PFSK-1 (cell line): ENCODE data around the gene C2orf80.

Source experiments
- FOXP2 ChIP-seq: optimal IDR thresholded peaks from 2 replicates; pipeline ENCODE3; 2011; ENCODE audit warnings: borderline replicate concordance, control low read depth, inconsistent platforms; ENCODE audit not compliant: insufficient read depth; ENCODE audit errors: extremely low read length, extremely low read depth
- POLR2AphosphoS5 ChIP-seq: IDR thresholded peaks from 2 replicates; pipeline ENCODE4 v1.6.1; 2012; ENCODE audit warnings: low read depth, mild to moderate bottlenecking, control low read depth, low read length, moderate library complexity
- REST ChIP-seq, 2 experiments: IDR thresholded peaks; 2 replicates each; pipeline versions ENCODE4 v1.6.1 to v1.8.0; 2011 to 2012; ENCODE audit warnings: low read depth in 2 of 2, low read length in 2 of 2, control low read depth in 1 of 2, inconsistent platforms in 1 of 2, mild to moderate bottlenecking in 1 of 2, moderate library complexity in 1 of 2; ENCODE audit not compliant: insufficient read depth in 1 of 2
- SIN3A ChIP-seq: IDR thresholded peaks from 2 replicates; pipeline ENCODE4 v1.6.1; 2012; ENCODE audit warnings: mild to moderate bottlenecking, low read length, moderate library complexity, borderline replicate concordance; ENCODE audit not compliant: insufficient read depth
- TAF1 ChIP-seq: IDR thresholded peaks from 2 replicates; pipeline ENCODE4 v1.6.1; 2012; ENCODE audit warnings: low read length, control low read depth, borderline replicate concordance; ENCODE audit not compliant: insufficient read depth

C2orf80 gene

GRCh38 chr2:208182835-208183234, 7.0 kb downstream of the C2orf80 start:
- TF ChIP-seq REST (IDR thresholded peaks at IDR 0.05; ENCODE audit: insufficient read depth in 1 of 2, low read depth in 2 of 2, low read length in 2 of 2) (no peak), FOXP2 (no peak)

- TF ChIP-seq REST (IDR thresholded peaks at IDR 0.05; ENCODE audit: insufficient read depth in 1 of 2, low read depth in 2 of 2, low read length in 2 of 2) (no peak), FOXP2 (no peak), SIN3A (no peak), TAF1 (no peak), POLR2AphosphoS5 (no peak)
These were observed 10.7 kb downstream of the C2orf80 start for GRCh38 chr2:208179028-208179609.

- TF ChIP-seq POLR2AphosphoS5 (no peak), REST (IDR thresholded peaks at IDR 0.05; ENCODE audit: insufficient read depth in 1 of 2, low read depth in 2 of 2, low read length in 2 of 2) (no peak), SIN3A (no peak), TAF1 (no peak), FOXP2 (no peak)
These were observed 14.0 kb downstream of the C2orf80 start for GRCh38 chr2:208175840-208176153.

- no peak for TF ChIP-seq FOXP2
- TF ChIP-seq POLR2AphosphoS5, result no peak
- no peak for TF ChIP-seq SIN3A
- TF ChIP-seq TAF1, result no peak
- no peak for TF ChIP-seq REST (IDR thresholded peaks at IDR 0.05; ENCODE audit: insufficient read depth in 1 of 2, low read depth in 2 of 2, low read length in 2 of 2)
These were observed 14.6 kb downstream of the C2orf80 start for GRCh38 chr2:208175069-208175839.
